Neural progenitor cell (in vitro differentiated cells): ENCODE results near the gene SELENOP.

Source experiments
- EZH2 ChIP-seq: fragments of 200-600 bp; sonication (generic); IDR thresholded peaks from 2 replicates; pipeline ENCODE4 v1.6.1; 2017; ENCODE audit warnings: antibody characterized with exemption, mild to moderate bottlenecking, moderate library complexity
- TF ChIP-seq, protein P1 (sequence below): fragments of 200-600 bp; sonication (generic); IDR thresholded peaks from 2 replicates; pipeline ENCODE4 v1.5.1; 2017; ENCODE audit warnings: antibody characterized with exemption, mild to moderate bottlenecking

DNA sequence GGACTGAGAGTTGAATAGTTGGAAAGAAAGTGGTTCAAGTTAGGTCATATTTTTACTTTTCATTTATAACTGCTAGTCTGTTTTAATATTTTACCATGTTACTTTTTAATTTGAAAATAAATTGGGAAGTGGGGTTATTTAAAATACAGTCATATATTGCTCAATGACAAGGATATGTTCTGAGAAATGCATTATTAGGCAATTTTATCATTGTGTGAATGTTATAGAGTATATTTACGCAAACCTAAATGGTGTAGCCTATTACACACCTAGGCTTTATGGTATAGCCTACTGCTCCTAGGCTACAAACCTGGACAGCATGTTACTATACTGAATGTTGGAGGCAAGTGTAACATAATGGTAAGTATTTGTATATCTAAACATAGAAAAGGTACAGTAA is 49.9 kb downstream of the SELENOP start:
- TF ChIP-seq, protein P1, sequence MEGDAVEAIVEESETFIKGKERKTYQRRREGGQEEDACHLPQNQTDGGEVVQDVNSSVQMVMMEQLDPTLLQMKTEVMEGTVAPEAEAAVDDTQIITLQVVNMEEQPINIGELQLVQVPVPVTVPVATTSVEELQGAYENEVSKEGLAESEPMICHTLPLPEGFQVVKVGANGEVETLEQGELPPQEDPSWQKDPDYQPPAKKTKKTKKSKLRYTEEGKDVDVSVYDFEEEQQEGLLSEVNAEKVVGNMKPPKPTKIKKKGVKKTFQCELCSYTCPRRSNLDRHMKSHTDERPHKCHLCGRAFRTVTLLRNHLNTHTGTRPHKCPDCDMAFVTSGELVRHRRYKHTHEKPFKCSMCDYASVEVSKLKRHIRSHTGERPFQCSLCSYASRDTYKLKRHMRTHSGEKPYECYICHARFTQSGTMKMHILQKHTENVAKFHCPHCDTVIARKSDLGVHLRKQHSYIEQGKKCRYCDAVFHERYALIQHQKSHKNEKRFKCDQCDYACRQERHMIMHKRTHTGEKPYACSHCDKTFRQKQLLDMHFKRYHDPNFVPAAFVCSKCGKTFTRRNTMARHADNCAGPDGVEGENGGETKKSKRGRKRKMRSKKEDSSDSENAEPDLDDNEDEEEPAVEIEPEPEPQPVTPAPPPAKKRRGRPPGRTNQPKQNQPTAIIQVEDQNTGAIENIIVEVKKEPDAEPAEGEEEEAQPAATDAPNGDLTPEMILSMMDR = no peak
- no peak for TF ChIP-seq EZH2
